K562 (cell line): Measurements from ENCODE around the gene UMAD1.

Experiments
- ARID1B ChIP-seq: fragments of 450-650 bp; IDR thresholded peaks from 2 replicates; pipeline ENCODE4 v1.6.1; 2016; ENCODE audit warnings: antibody characterized with exemption, mild to moderate bottlenecking, inconsistent platforms
- NCOR1 ChIP-seq: fragments of 450-650 bp; IDR thresholded peaks from 2 replicates; pipeline ENCODE4 v1.6.1; 2016; ENCODE audit warnings: mild to moderate bottlenecking, moderate library complexity
- RAD21 ChIP-seq, 2 experiments: fragments of 250-450 bp in 1 of 2; fragments of 450-650 bp in 1 of 2; sonication (Bioruptor Pico) in 1 of 2; formaldehyde crosslinking in 1 of 2; IDR thresholded peaks in 1 of 2; conservative IDR thresholded peaks in 1 of 2; 2 replicates each; pipeline versions ENCODE4 v1.4.0 to v1.8.0; 2020 to 2022; ENCODE audit warnings: mild to moderate bottlenecking in 2 of 2, moderate library complexity in 1 of 2
- ZNF311 ChIP-seq: fragments of 250-450 bp; sonication (Bioruptor Pico); IDR thresholded peaks from 2 replicates; pipeline ENCODE4 v1.4.0; 2020; ENCODE audit warnings: mild to moderate bottlenecking, moderate library complexity

DNA sequence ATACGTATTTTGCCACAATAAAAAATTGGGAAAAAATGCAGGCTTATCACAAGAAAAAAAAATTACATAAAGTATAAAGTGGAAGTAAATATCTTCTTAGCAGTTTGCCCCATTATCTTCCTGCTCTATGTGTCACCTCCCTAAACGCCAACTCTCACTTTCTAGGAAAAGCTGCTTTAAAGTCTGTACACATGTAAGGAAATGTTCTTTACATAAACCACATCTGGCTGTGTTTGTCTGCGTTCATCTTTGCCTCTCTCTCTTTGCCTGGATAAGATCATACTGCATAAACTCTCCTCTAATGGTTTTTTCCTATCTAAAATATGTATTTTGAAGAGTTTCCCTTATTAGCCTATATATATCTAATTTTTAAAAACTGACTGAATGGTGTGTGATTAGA is 23.0 kb upstream of the UMAD1 start:
- TF ChIP-seq ARID1B (peak; percentile 76), RAD21 (CRISPR knock-in tag; conservative IDR thresholded peaks at IDR 0.05 in 1 of 2, IDR thresholded peaks at IDR 0.05 in 1 of 2) (no peak), NCOR1 (peak; percentile 48; the same call in 1 of the 2 replicates), ZNF311 (CRISPR knock-in tag) (no peak)
